WTC11 (cell line): ENCODE data around the gene FOXP4. TPM values are rescaled to one million over a fixed set of nuclear protein-coding genes. Genes with fewer than 3 reads are reported as not detected.

Experiments
- ATAC-seq: fragments of 200-7000 bp; cut with Tn5 transposase; 2 replicates; pipeline ENCODE4 v1.10.0; 2021; ENCODE audit warnings: mild to moderate bottlenecking, moderate library complexity
- CTCF ChIA-PET: fragments of 300-600 bp; sonication (Branson Sonifier 250); formaldehyde crosslinking; loops from one replicate; lab custom pipeline; 2021; ENCODE audit warnings: antibody characterized with exemption; lab: Charles Lee
- POLR2A ChIA-PET: fragments of 350-600 bp; sonication (Branson Sonifier 250); formaldehyde crosslinking; loops from one replicate; lab custom pipeline; 2021; ENCODE audit warnings: antibody characterized with exemption; lab: Charles Lee
- DNase-seq: peaks from one replicate; pipeline ENCODE4 v3.0.0; 2021; ENCODE audit warnings: low spot score
- H3K27ac Mint-ChIP-seq: 2 replicates; pipeline ENCODE4 v1.8.0; 2021; ENCODE audit warnings: mixed read lengths
- H3K27me3 Mint-ChIP-seq: 2 replicates; pipeline ENCODE4 v1.8.0; 2021; ENCODE audit warnings: low read depth, mild to moderate bottlenecking, moderate library complexity, mixed read lengths
- H3K36me3 Mint-ChIP-seq: 2 replicates; pipeline ENCODE4 v1.8.0; 2021; ENCODE audit warnings: mixed read lengths
- H3K4me1 Mint-ChIP-seq: 2 replicates; pipeline ENCODE4 v1.8.0; 2022; ENCODE audit warnings: mixed read lengths
- H3K4me3 Mint-ChIP-seq: 2 replicates; pipeline ENCODE4 v1.8.0; 2021; ENCODE audit warnings: mild to moderate bottlenecking, moderate library complexity, mixed read lengths
- H3K9me3 Mint-ChIP-seq: 2 replicates; pipeline ENCODE4 v1.8.0; 2021; ENCODE audit warnings: mixed read lengths
- ATF1 ChIP-seq: sonication (generic); formaldehyde crosslinking; IDR thresholded peaks from 2 replicates; pipeline ENCODE4 v1.8.1; 2023; ENCODE audit warnings: mild to moderate bottlenecking, moderate library complexity, missing genetic modification reagents
- ATF2 ChIP-seq: sonication (generic); formaldehyde crosslinking; IDR thresholded peaks from 2 replicates; pipeline ENCODE4 v1.8.1; 2022; ENCODE audit warnings: low read depth, missing genetic modification reagents, borderline replicate concordance
- CREM ChIP-seq: sonication (generic); formaldehyde crosslinking; IDR thresholded peaks from 2 replicates; pipeline ENCODE4 v1.8.1; 2022; ENCODE audit warnings: mild to moderate bottlenecking, missing genetic modification reagents, moderate library complexity
- E2F4 ChIP-seq: sonication (generic); formaldehyde crosslinking; IDR thresholded peaks from 2 replicates; pipeline ENCODE4 v1.8.1; 2022; ENCODE audit warnings: low read depth, mild to moderate bottlenecking, moderate library complexity, missing genetic modification reagents, borderline replicate concordance
- ESRRA ChIP-seq: sonication (generic); formaldehyde crosslinking; IDR thresholded peaks from 2 replicates; pipeline ENCODE4 v1.8.1; 2022; ENCODE audit warnings: mild to moderate bottlenecking, missing genetic modification reagents, borderline replicate concordance
- ETV6 ChIP-seq: sonication (generic); formaldehyde crosslinking; IDR thresholded peaks from 2 replicates; pipeline ENCODE4 v1.8.1; 2022; ENCODE audit warnings: mild to moderate bottlenecking, missing genetic modification reagents
- GABPB1 ChIP-seq: sonication (generic); formaldehyde crosslinking; IDR thresholded peaks from 2 replicates; pipeline ENCODE4 v1.8.1; 2023; ENCODE audit warnings: mild to moderate bottlenecking, missing genetic modification reagents
- MXD4 ChIP-seq: fragments of 250-450 bp; sonication (Bioruptor Pico); IDR thresholded peaks from 2 replicates; pipeline ENCODE4 v1.8.0; 2021; ENCODE audit warnings: mild to moderate bottlenecking, moderate library complexity, borderline replicate concordance
- PRDM15 ChIP-seq: sonication (generic); formaldehyde crosslinking; IDR thresholded peaks from 2 replicates; pipeline ENCODE4 v1.8.0; 2022; ENCODE audit warnings: missing genetic modification reagents
- RORB ChIP-seq: fragments of 250-450 bp; sonication (Bioruptor Pico); IDR thresholded peaks from 2 replicates; pipeline ENCODE4 v1.9.0; 2021; ENCODE audit warnings: mild to moderate bottlenecking
- SMAD4 ChIP-seq: sonication (generic); formaldehyde crosslinking; IDR thresholded peaks from 2 replicates; pipeline ENCODE4 v1.8.0; 2022; ENCODE audit warnings: mild to moderate bottlenecking, missing genetic modification reagents
- SP1 ChIP-seq: sonication (generic); formaldehyde crosslinking; conservative IDR thresholded peaks from 2 replicates; pipeline ENCODE4 v1.8.1; 2022; ENCODE audit warnings: missing genetic modification reagents
- TP53 ChIP-seq: sonication (generic); formaldehyde crosslinking; IDR thresholded peaks from 2 replicates; pipeline ENCODE4 v1.8.1; 2023; ENCODE audit warnings: mild to moderate bottlenecking, missing genetic modification reagents
- USF2 ChIP-seq: sonication (generic); formaldehyde crosslinking; IDR thresholded peaks from 2 replicates; pipeline ENCODE4 v1.8.1; 2023; ENCODE audit warnings: mild to moderate bottlenecking, missing genetic modification reagents, moderate library complexity
- ZNF281 ChIP-seq: sonication (generic); formaldehyde crosslinking; IDR thresholded peaks from 2 replicates; pipeline ENCODE4 v1.8.0; 2023; ENCODE audit warnings: mild to moderate bottlenecking, missing genetic modification reagents
- ZNF423 ChIP-seq: fragments of 250-450 bp; sonication (Bioruptor Pico); IDR thresholded peaks from 2 replicates; pipeline ENCODE4 v2.1.2; 2022; ENCODE audit warnings: mild to moderate bottlenecking, moderate library complexity
- ZNF425 ChIP-seq: fragments of 250-450 bp; sonication (Bioruptor Pico); conservative IDR thresholded peaks from 2 replicates; pipeline ENCODE4 v1.9.0; 2021; ENCODE audit warnings: mild to moderate bottlenecking
- ZSCAN18 ChIP-seq: fragments of 250-450 bp; sonication (Bioruptor Pico); IDR thresholded peaks from 2 replicates; pipeline ENCODE4 v2.1.2; 2022; ENCODE audit warnings: mild to moderate bottlenecking, moderate library complexity
- total RNA-seq: library from RNA; stranded (reverse); gene quantifications from 3 replicates; pipeline ENCODE4 v1.2.3, GENCODE V29; 2021

FOXP4 gene
- total RNA-seq, 1 experiment from 2014 or later = 36.6 TPM

- Mint-ChIP-seq H3K27me3 (peaks cover 87% of the 10 kb centered on the region), H3K27ac (no peak overlapping the region), H3K9me3 (no peaks in the 10 kb centered on the region), H3K36me3 (no peaks in the 10 kb centered on the region), H3K4me1 (peaks cover 29% of the 10 kb centered on the region), H3K4me3 (peak overlapping the region; percentile 69)
- ChIA-PET CTCF (interaction anchor here (0.6 to 1.2 kb wide), 6 partner anchors 10 to 127 kb away, joined by 3 to 4 read pairs (median 3); no protein-coding TSS in a partner anchor), POLR2A (interaction anchor here (0.5 kb wide), 1 partner anchor 35 kb away, joined by 4 read pairs; no protein-coding TSS in a partner anchor)
- DNase-seq (no peak), ATAC-seq (peak; percentile 5)
- TF ChIP-seq ZNF281 (CRISPR knock-in tag) (no peak), ATF1 (CRISPR knock-in tag) (no peak), ATF2 (CRISPR knock-in tag) (no peak), ZNF425 (CRISPR knock-in tag) (no peak), CREM (no peak), RORB (CRISPR knock-in tag) (no peak)
These were observed 43.6 kb upstream of the FOXP4 start for GRCh38 chr6:41502566-41502916.

GRCh38 chr6:41502917-41503671, 43.1 kb upstream of the FOXP4 start:
- H3K4me3 Mint-ChIP-seq = peak overlapping the region; percentile 69
- peak; percentile 63 for ATAC-seq
- peak; percentile 81 for TF ChIP-seq PRDM15 (CRISPR knock-in tag)
- TF ChIP-seq GABPB1 = peak; percentile 27; the same call in 1 of the 2 replicates
- TF ChIP-seq ZNF423 (CRISPR knock-in tag) = peak; percentile 56; the same call in 1 of the 2 replicates
- no peak for TF ChIP-seq MXD4 (CRISPR knock-in tag)
- no peak for TF ChIP-seq ZSCAN18 (CRISPR knock-in tag)
- no peak for TF ChIP-seq ESRRA (CRISPR knock-in tag)
- TF ChIP-seq ETV6 (CRISPR knock-in tag) = peak; percentile 20; the same call in 1 of the 2 replicates
- TF ChIP-seq SP1 = no peak
- no peak for TF ChIP-seq SMAD4 (CRISPR knock-in tag)
- no peak for TF ChIP-seq E2F4
- TF ChIP-seq TP53 = no peak
- no peak for TF ChIP-seq USF2 (CRISPR knock-in tag)
- POLR2A ChIA-PET = interaction anchor here (0.5 kb wide), 1 partner anchor 36 kb away, joined by 4 read pairs; no protein-coding TSS in a partner anchor
- DNase-seq = peak; percentile 70
- H3K27ac Mint-ChIP-seq = no peak overlapping the region; the same call in 1 of the 2 replicates
- H3K4me1 Mint-ChIP-seq = peaks cover 29% of the 10 kb centered on the region
- H3K27me3 Mint-ChIP-seq = peaks cover 90% of the 10 kb centered on the region
- no peaks in the 10 kb centered on the region for H3K9me3 Mint-ChIP-seq
- CTCF ChIA-PET = interaction anchor here (0.6 to 1.2 kb wide), 6 partner anchors 11 to 128 kb away, joined by 3 to 4 read pairs (median 3); no protein-coding TSS in a partner anchor
- no peaks in the 10 kb centered on the region for H3K36me3 Mint-ChIP-seq
